Measurements from ENCODE around the gene SGCA. TPM values are rescaled to one million over a fixed set of nuclear protein-coding genes. Genes with fewer than 3 reads are reported as not detected.

The SGCA gene
- total RNA-seq, 1 experiment from 2014 or later, result 1.3 TPM

DNA sequence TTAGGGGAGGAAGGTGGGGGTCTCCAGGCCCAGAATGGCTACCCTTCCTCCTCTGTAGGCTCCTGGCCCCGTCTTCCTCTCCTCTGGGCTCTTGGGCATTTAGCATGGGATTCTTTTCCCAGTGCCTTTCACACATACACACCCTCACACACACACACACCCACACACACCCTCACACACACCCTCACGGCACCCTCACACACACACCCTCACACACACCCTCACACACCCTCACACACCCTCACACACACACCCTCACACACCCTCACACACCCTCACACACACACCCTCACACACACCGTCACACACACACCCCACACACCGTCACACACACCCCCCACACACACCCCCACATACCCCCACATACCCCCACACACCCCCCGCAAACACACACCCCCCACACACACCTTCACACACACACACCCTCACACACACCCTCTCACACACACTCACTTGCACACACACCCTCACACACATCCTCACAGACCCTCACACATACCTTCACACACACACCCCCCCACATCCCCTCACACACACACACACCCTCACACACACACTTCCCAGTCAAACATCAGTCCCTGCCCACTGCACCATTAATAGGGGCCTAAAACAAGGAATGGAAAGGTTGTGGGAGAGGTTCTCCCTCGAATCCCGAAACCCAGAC lies 845 bp downstream of the SGCA start:
- no peak for DNase-seq (ENCODE audit: low read depth)

DNA sequence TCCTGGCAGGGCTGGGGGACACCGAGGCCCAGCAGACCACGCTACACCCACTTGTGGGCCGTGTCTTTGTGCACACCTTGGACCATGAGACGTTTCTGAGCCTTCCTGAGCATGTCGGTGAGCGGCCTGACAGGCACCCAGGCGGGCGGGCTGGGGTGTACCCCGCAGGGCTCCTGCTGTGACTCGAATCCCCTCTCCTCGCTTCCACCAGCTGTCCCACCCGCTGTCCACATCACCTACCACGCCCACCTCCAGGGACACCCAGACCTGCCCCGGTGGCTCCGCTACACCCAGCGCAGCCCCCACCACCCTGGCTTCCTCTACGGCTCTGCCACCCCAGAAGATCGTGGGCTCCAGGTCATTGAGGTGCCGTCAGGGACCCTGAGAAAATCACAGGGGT lies 1.6 kb downstream of the SGCA start:
- DNase-seq (ENCODE audit: low read depth), result no peak

DNA sequence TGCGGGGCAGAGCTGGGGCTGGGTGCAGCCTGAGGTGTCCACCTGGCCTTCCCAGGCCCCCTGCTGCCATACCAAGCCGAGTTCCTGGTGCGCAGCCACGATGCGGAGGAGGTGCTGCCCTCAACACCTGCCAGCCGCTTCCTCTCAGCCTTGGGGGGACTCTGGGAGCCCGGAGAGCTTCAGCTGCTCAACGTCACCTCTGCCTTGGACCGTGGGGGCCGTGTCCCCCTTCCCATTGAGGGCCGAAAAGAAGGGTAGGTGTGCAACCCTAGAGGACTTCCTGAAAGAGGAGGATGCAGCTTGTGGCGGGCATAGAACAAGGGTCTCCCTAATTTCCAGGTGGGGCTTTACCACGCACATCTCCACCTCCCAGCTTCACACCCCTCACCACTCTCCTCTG lies 2.5 kb downstream of the SGCA start:
- DNase-seq (ENCODE audit: low read depth), result no peak

DNA sequence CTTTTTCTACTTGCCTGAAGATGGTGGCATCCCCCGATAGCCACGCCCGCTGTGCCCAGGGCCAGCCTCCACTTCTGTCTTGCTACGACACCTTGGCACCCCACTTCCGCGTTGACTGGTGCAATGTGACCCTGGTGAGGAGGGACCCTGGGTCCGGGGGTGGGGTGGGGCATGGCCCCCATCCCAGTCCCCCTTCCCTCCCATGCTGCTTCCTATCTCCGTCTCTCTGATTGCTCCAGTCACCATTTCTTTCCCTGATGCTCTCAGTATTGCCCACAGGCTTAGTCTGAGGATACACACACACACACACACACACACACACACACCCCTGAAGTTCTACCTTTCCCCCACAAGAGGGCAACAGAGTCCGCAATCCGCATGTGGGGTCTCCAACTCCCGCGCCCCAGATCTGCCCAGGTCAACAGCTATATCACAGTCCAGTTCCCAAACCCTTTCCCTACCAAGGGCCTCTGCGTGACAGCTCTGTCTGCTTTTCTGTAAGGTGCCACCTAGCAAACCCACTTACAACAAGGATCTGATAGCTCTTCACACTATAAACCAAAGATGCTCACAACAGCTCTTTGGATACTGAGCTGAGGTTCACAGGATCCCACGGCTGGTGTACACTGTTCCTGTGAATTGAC lies 3.4 kb downstream of the SGCA start:
- DNase-seq (ENCODE audit: low read depth), result peak; percentile 68

DNA sequence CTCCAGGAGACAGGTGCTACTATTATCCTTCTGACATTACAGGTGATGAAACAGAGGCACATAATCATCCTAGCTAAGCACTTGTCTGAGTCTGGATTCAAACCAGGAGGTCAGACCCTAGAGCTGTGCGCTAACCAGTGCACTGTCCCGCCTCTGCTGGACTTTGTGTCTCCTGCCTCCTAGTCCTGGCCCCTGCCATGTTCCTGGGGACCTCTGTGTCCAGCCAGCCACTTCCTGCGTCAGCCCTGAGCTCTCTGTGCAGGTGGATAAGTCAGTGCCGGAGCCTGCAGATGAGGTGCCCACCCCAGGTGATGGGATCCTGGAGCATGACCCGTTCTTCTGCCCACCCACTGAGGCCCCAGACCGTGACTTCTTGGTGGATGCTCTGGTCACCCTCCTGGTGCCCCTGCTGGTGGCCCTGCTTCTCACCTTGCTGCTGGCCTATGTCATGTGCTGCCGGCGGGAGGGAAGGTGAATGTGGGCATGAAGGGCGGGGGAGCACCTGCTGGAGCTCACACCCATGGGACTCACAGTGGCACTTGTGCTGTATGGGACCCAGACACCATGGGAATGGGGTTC lies 4.2 kb downstream of the SGCA start:
- DNase-seq (ENCODE audit: low read depth), result no peak

DNA sequence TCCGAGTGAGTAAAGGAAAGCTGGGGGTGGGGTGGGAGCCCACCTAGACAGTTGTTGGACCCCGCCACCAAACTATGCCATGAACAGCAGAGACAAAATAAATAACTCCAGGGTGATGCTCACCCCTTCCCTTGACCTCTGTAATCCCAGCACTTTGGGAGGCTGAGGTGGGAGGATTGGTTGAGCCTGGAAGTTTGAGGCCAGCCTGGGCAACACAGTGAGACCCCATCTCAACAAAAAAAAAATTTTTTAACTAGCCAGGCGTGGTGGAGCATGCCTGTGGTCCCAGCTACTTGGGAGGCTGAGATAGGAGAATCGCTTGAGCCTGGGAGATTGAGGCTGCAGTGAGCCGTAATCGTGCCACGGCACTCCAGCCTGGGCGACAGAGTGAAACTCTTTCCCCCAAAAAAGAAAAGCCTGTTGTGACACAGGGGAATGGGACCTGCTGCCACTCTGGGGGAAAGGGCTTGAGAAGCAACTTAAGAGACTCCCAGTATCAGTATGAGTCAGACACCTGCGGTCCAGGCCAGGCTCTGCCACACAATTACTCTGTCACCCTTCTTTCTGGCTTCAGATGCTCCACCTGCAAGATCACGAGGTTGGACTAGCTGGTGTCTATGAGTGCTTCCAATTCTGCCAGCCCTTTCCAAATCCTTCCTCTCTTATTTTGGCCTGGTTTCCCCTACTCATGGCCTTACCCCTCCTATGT lies 5.0 kb downstream of the SGCA start:
- DNase-seq (ENCODE audit: low read depth), result peak; percentile 63

DNA sequence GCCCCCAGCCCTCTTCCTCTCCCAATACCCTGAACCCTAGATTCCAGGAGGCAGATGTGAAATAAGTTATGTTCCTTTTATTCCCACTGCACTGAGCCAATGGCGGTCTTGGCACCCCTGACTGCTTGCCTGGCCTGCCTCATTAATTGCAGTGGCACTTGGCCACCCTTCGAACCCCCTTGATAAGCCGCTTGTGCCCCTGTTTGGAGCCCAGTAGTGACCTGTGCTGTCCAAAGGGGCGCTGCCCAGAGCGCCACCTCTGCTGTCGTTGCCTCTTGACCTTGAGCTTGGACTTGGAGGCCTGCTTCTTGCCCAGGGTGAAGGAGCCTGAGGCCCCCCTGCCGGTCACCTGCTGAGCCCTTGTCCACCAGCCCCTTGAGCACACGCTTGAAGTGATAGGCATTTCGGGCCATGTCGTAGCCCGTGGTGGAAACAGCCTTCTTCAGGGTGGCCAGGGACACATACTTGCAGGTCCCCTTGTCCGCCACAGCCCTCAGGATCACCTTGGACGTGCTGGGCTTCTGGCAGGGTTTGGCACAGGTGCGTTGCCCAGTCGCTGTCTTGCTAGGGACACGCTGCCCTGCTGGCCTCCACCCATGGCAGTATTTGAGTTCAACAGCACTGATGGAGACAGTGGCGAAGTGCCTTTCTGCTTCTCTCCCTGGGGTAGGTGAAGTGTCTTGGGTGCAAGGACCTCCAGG lies 5.7 kb downstream of the SGCA start:
- no peak for DNase-seq (ENCODE audit: low read depth)

DNA sequence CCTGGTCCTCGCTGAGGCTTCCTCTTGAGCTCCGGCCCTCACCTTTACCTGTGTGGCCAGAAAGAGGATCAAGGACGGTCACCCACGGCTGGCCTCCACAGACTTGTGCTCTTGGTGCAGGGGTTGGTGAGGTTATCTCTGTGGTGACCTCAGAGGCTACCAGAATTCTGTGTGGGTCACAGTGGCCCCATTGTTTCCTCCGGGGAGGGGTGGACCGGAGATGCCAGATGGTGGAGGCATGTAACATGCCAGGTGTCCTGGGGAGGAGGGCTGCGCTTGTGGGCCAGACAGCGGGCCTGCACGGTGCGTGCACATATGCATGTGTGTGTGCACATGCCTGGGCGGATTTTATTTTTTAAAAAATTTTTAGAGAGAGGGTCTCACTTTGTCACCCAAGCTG lies 6.3 kb downstream of the SGCA start:
- DNase-seq (ENCODE audit: low read depth), result no peak

DNA sequence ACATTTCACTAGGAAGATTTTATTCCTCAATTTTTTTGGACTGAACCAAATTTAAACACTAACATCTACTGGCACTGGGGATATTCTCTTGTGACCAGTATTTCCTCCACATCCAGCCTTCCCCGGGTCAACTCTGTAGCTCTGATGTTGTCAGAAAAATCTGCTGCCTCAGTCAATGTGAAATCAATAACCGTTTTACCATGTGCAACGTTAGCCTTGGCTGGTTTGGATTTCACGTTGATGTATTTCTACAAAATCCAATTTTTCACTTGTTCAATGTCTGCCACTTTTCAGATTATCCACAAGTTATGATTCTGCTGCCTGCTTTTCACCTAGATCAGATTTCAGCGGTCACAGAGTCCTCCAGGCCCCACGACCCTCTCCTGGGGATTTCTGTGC lies 7.1 kb downstream of the SGCA start:
- DNase-seq (ENCODE audit: low read depth), result no peak

DNA sequence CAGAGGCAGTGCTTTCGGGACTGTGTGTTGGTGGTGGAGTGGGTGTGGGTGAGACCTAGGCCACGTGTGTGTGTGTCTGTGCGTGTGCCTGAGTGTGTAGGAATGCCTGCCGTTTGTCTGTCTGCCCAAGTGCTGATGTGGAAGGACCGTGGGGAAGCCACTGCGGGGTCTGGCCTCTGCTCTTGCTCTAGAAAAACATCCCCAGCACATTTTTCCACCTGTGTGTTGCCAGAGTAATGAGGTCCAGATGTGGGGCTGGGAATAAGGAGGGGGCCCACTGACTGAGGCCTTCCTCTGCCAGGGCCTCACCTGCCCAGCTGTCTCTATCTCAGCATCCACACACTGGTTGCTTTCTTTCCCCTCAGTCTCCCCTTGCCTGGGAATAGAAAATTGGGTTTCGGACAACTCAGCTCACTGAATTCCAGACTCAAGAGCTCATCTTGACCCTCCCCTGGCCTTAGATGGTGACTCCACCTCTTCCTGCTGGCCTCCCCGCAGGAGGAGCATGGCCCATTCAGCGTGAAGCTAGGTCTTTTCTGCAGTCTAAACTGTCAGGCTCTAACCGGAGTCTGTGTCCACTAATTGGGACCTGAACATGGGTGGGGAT lies 7.6 kb downstream of the SGCA start:
- peak; percentile 91 for DNase-seq (ENCODE audit: low read depth)

DNA sequence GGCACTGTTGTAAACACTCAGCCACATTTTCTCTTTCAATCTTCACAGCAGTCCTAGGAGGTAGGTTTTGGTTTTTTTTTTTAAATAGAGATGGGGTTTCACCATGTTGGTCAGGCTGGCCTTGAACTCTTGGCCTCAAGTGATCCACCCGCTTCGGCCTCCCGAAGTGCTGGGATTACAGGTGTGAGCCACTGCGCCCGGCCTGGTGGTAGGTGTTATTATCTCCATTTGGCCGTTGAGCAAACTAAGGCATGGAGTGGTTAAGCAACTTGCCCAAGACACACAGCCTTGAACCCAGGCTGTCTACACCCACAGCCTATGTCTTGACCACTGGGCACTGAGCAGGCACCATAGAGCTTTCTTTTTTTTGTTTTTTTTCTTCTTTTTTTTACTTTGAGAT lies 8.6 kb downstream of the SGCA start:
- no peak for DNase-seq (ENCODE audit: low read depth)

DNA sequence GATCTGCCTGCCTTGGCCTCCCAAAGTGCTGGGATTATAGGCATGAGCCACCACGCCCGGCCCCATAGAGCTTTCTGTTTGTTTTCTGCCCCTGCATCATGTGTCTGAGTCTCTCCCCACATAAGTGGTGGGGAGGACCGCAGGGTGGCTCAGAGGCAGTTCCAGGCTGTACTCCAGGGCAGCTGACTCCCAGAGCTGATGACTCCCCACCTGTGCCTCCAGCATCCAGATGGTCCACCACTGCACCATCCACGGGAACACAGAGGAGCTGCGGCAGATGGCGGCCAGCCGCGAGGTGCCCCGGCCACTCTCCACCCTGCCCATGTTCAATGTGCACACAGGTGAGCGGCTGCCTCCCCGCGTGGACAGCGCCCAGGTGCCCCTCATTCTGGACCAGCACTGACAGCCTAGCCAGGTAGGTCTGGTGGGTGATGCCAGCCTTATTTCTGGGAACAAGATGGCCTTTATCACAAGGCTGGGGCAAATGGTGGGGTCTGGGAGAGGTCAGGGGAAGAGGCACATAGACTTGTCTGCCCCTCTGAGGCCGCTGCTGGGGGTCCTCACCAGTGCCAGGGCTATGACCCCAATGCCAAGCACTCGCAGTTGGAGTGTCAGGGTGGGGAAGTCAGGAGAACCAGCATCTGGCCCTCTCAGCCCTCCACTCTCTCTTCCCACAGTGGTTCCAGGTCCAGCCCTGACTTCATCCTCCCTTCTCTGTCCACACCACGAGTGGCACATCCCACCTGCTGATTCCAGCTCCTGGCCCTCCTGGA lies 9.4 kb downstream of the SGCA start:
- peak; percentile 73 for DNase-seq (ENCODE audit: low read depth)

DNA sequence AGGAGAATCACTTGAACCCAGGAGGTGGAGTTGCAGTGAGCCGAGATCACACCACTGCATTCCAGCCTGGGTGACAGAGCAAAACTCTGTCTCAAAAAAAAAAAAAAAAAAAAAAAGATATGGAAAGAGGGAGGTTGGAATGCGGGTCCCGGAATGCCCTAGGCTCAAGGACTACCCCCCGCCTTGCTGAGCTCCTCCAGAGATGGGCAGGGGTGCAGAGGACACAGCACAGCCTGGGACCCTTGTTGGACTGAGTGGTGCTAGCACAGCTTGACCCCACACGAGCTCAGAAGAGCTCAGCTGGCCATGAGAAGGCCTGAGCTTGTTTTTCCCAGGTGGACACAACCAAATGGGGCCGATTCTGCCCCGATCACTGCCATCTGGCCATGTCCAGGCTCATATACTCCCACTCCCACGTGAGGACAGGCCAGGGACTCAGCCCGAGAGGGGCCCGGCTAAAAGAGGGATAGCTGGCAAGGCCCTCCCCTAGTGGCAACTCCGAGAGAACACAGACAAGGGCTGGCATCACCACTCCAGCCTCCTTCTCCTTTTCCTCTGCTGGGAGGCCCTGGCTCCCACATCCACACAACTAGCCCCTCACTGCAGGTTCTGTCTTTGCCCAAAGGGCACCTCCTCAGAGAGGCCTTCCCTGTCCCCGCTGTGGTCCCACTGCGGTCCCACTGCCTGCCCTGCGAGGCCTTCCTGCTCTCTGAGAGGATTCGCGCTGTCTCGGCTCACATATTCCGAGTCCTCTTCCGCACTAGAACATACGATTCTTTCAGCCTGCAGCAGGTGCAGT lies 11.0 kb downstream of the SGCA start:
- DNase-seq (ENCODE audit: low read depth), result peak; percentile 41

DNA sequence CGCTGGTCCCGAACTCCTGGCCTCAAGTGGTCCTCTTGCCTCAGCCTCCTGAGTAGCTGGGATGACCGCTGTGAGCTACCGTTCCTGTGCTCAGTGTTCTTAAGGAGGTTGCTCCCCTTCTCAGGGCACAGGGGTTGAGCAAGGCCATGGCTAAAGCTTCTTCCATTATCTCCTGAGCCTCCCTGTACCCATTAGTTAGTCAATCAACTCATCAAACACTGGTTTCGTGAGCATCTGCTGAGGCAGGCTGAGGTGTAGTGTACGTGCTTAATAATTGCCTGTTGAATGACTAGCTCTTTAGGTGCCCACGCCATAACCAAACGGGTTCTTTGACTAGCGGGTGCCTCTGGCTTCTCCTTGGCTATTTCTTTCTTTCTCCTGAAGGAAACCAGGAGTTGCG lies 11.7 kb downstream of the SGCA start:
- no peak for DNase-seq (ENCODE audit: low read depth)

DNA sequence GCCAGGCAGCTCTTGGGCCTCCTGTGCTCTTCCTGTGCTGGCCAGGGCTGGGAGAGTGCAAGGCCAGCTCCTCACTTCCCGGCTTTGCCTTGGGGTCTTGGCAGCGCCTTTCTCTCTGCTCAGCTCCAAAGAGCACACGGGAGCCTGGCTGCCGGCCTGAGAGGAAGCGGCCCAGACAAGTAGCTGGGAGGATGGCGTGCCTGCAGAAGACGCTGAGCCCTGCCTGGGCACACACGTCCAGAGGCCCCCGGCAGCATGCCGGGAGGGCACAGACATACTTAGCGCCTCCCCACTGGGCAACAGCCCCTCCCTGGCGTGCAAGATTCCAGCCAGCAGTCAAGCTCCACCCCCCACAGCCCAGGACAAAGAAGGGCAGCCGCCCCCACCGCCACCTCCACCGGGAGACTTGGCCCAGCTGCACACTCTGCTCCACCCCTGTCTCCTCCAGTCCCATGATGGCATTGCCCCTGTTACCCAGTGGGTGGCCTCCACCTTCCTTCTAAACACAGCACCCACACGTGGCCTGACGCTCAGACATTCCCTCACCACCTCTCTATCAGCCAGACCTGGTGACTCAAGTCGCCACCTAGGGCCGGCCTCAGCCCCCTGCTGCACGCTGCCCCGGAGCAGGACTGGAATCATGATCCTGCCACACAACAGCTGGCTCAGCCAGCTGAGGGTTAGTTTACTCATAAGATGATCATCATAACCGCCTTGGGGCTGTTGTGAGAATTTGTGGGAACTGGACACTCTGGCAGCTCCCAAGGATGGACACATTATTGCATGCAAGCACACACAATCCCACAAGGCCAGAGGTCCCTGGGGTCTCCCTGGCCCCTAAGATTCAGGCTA lies 12.4 kb downstream of the SGCA start:
- DNase-seq (ENCODE audit: low read depth), result peak; percentile 99

DNA sequence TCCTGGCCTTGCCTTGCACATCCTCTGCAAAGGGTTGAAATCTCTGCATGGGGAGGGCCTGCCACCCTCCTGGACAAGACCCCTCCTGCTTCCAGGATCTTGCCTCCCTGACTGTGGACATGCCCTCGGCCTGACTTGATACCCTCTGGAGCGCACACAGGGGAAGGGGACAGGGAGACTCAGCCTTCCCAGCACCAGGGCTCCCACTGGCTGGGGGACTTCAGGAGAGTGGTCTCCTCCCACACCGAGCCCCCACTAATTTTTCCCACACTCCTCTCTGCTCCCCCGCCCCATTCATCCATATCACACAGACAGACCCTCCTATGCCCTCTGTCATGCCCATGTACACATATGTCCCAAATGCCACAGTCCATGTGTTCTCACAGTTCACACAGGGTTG lies 14.3 kb downstream of the SGCA start:
- no peak for DNase-seq (ENCODE audit: low read depth)

DNA sequence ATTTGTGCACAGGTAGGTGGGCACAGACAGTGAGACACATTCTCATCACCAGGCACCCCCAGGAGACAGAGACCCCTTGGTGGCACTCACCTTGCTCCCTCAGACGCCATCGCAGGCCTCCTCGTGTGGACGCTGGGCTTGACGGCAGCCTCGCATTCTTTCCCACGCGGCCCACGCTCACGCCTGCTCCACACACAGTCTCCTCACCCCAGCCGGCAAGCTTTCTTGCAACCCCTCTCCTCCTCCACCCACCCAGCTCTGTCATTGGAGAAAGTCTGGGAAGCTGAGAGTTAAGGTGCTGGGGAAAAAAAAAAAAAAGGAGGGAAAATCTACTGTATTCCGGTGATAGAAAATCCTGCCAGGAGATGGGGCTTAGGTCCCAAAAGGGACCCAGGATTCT lies 14.8 kb downstream of the SGCA start:
- no peak for DNase-seq (ENCODE audit: low read depth)

DNA sequence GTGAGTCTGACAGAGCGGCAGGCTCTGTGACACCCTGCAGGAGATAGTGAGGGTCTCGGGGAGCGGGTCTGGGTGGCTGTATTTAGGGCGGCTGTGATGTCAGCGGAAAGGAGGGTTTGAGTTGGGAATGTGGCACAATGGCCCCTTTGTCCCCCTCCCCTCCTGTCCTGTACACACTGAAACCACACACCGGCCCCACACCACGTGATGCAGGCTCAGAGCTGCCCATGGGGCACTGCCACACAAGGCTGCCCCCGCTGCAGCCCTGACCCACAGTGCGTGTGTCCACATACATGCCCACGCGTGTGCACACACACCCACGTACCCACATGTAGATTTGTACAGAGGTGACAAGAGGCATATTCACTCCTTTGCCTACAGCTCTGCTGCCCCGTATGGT lies 15.3 kb downstream of the SGCA start:
- no peak for DNase-seq (ENCODE audit: low read depth)

Measured in Daoy (cell line).